HG02884 (cell line): ENCODE data around the gene CRB3.
"Not testable (repeated sequence)": the region's sequence is repeated elsewhere in the genome, so short reads cannot be mapped to it uniquely, and the experiment has no call there.

Source experiments
- ATAC-seq: cut with Tn5 transposase; IDR thresholded peaks from one replicate; pipeline ENCODE4 v1.9.1; 2021; ENCODE audit warnings: mild to moderate bottlenecking, moderate library complexity; ENCODE audit not compliant: unreplicated experiment

The CRB3 gene

GRCh38 chr19:6490134-6490533 is 26.1 kb downstream of the CRB3 start:
- no peak for ATAC-seq

GRCh38 chr19:6491802-6492592 is 27.9 kb downstream of the CRB3 start:
- ATAC-seq, result no peak

GRCh38 chr19:6494438-6495036 is 30.5 kb downstream of the CRB3 start:
- ATAC-seq, result no peak

GRCh38 chr19:6495947-6496346 is 31.9 kb downstream of the CRB3 start:
- no peak for ATAC-seq

GRCh38 chr19:6498294-6499036 is 34.4 kb downstream of the CRB3 start:
- no peak for ATAC-seq

- no peak for ATAC-seq
Measured at GRCh38 chr19:6499052-6499790, 35.1 kb downstream of the CRB3 start.

- no peak for ATAC-seq
Measured at GRCh38 chr19:6500837-6501739, 37.0 kb downstream of the CRB3 start.

- no peak for ATAC-seq
Measured at GRCh38 chr19:6501740-6502648, 37.9 kb downstream of the CRB3 start, which contains the start of gene TUBB4A. Gene TUBB4A, minus strand, starts transcription at chr19:6502309. Its CDS starts 97 bp downstream, at chr19:6502212.

GRCh38 chr19:6503407-6504201 is 39.5 kb downstream of the CRB3 start:
- ATAC-seq, result no peak

- ATAC-seq, result not testable (repeated sequence)
Measured at GRCh38 chr19:6508028-6508771, 44.1 kb downstream of the CRB3 start.

- no peak for ATAC-seq
Measured at GRCh38 chr19:6509118-6509971, 45.3 kb downstream of the CRB3 start.

- no peak for ATAC-seq
Measured at GRCh38 chr19:6510618-6511017, 46.5 kb downstream of the CRB3 start.

GRCh38 chr19:6514089-6514488 is 50.0 kb downstream of the CRB3 start:
- no peak for ATAC-seq

GRCh38 chr19:6514926-6515544 is 51.0 kb downstream of the CRB3 start:
- no peak for ATAC-seq

GRCh38 chr19:6516018-6516658 is 52.1 kb downstream of the CRB3 start:
- no peak for ATAC-seq
